ENCODE results near the gene CD79B. TPM values are rescaled to one million over a fixed set of nuclear protein-coding genes. Genes with fewer than 3 reads are reported as not detected.

CD79B gene
- total RNA-seq (1 to 10 TPM in 7 of 9 donors, under 1 TPM in 1, not detected in 1; 0.69 to 4.5 (median 2.2) TPM), polyA plus RNA-seq (1 to 10 TPM; 1.7 to 3.0 (median 2.5) TPM)
- long read RNA-seq, donor 1, partial matches to known transcripts, result 0 of 2 reads
- long read RNA-seq, donor 1, other reads (novel, unspliced or antisense), result 0 of 2 reads
- long read RNA-seq, donor 2, result 0 reads
- long read RNA-seq, donor 3, partial matches to known transcripts, result 0 of 1 reads
- long read RNA-seq, donor 3, other reads (novel, unspliced or antisense), result 0 of 1 reads
- long read RNA-seq, donor 4, partial matches to known transcripts, result 2 of 4 reads
- long read RNA-seq, donor 4, other reads (novel, unspliced or antisense), result 0 of 4 reads
- long read RNA-seq, donor 5, partial matches to known transcripts, result 0 of 3 reads
- long read RNA-seq, donor 5, other reads (novel, unspliced or antisense), result 0 of 3 reads
- long read RNA-seq, donor 6, partial matches to known transcripts, result 1 of 1 reads
- long read RNA-seq, donor 6, other reads (novel, unspliced or antisense), result 0 of 1 reads
- long read RNA-seq, donor 7, result 0 reads
- long read RNA-seq, donor 8, partial matches to known transcripts, result 0 of 4 reads
- long read RNA-seq, donor 8, other reads (novel, unspliced or antisense), result 0 of 4 reads
- long read RNA-seq, donor 9, partial matches to known transcripts, result 0 of 1 reads
- long read RNA-seq, donor 9, other reads (novel, unspliced or antisense), result 0 of 1 reads
- long read RNA-seq, donor 10, partial matches to known transcripts, result 0 of 1 reads
- long read RNA-seq, donor 10, other reads (novel, unspliced or antisense), result 0 of 1 reads

DNA sequence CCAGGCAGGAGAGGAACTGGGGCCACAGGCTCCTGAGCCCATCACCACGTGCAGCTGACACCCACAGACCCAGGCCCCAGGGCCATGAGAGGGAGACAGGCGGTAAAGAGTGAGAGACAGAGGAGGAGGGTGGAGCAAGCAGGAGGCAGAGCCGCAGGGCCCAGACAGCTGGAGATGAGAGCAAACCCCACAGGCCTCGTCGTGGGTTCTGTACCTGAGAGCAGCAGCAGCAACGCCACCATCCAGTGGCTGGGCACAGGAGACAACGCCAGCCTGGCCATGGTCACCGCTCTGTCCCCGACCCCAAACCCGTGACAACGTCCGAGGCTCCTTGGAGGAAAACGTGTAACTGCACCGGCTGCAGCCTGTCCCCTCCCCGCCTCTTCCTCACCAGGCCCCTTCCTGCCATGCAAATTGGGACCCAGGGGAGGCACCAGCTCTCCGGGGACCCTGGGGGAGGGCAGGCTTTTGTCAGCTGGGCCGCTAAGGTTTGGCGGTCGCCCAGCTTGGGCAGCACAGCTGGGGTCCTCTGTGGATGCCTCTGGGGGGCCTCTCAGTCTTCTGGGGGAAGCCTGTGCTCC, at the start of gene CD79B:
CD79B (minus strand) TSS at position 351 of the 581 bp plus-strand sequence; CDS start at position 281, 70 bp downstream.
- Histone ChIP-seq H3K27me3 (no peaks in the 10 kb centered on the region), H3K4me3 (no peak within 1 kb of the TSS), H3K9me3 (replicated peaks in 1 of 3) (no peaks in the 10 kb centered on the region), H3K36me3 (replicated peaks in 1 of 2) (no peaks in the 10 kb centered on the region), H3K4me1 (replicated peaks in 1 of 2) (no peaks in the 10 kb centered on the region), H3K27ac (peak within 1 kb of the TSS in 1 of 5 donors; percentile 66)
- DNase-seq, result no peak
- intact Hi-C loops (cut with DNase I), result no loop called here
- TF ChIP-seq, protein P1, sequence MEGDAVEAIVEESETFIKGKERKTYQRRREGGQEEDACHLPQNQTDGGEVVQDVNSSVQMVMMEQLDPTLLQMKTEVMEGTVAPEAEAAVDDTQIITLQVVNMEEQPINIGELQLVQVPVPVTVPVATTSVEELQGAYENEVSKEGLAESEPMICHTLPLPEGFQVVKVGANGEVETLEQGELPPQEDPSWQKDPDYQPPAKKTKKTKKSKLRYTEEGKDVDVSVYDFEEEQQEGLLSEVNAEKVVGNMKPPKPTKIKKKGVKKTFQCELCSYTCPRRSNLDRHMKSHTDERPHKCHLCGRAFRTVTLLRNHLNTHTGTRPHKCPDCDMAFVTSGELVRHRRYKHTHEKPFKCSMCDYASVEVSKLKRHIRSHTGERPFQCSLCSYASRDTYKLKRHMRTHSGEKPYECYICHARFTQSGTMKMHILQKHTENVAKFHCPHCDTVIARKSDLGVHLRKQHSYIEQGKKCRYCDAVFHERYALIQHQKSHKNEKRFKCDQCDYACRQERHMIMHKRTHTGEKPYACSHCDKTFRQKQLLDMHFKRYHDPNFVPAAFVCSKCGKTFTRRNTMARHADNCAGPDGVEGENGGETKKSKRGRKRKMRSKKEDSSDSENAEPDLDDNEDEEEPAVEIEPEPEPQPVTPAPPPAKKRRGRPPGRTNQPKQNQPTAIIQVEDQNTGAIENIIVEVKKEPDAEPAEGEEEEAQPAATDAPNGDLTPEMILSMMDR (IDR thresholded peaks at IDR 0.05), result no peak
- TF ChIP-seq POLR2A (IDR thresholded peaks at IDR 0.05), result no peak
- 50 to 69% (median 63%) methylated on average over 7 to 19 of the region's 19 CpGs for WGBS, 4 donors

DNA sequence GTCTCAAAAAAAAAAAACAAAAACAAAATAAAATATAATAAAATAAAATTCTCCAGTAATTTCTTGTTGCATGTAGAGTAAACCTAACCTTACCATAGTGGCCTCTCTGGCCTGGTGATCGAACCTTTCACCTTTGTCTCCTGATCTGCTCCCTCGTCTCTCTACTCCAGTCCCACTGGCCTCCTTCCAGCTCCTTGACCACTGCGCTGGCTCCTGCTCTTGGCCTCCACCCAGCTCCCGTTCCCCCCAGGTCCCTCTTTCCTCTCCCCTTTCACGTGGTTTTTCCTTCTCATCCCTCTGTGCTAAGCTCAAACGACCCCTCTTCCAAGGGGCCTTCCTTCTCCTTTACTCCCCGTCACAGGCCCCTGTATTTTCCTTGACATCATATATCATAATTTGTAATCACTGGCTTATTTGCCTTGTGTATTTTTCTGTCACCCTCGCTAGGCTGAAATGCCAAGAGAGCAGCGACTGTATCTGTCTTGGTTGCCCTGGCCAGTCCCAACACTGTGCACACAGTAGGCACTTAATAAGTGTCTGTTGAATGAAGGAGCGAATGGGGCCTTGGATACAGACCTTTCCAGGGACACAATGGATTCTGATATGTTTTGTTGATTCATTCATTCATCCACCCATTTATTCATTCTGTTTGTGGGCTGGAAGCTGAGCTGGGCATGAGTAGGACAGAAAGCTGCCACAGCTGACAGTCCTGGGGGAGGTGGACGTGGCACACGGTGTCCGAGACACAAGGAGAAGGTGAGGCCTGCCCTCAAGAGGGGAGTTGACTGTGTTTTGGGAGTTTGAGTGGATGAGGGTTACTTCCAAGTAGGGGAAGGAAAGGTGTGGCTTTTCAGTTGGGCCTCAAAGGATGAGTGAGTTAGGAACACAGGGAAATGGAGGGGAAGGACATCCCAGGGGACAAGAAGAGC, 46.4 kb upstream of the CD79B start:
- no peak for TF ChIP-seq POLR2A (IDR thresholded peaks at IDR 0.05)
- TF ChIP-seq, protein P1 (IDR thresholded peaks at IDR 0.05), result no peak
- peak in 1 of 7 donors; percentile 16 for DNase-seq
- no peaks in the 10 kb centered on the region for H3K27me3 ChIP-seq
- no peak overlapping the region for H3K4me3 ChIP-seq
- intact Hi-C loops (cut with DNase I), result no loop called here
- 75 to 80% (median 78%) methylated on average over 13 of the region's 13 CpGs for WGBS, 4 donors
- H3K27ac ChIP-seq, result no peak overlapping the region
- no peaks in the 10 kb centered on the region for H3K9me3 ChIP-seq (replicated peaks in 1 of 3)
- no peaks in the 10 kb centered on the region for H3K4me1 ChIP-seq (replicated peaks in 1 of 2)
- H3K36me3 ChIP-seq (replicated peaks in 1 of 2), result no peaks in the 10 kb centered on the region

DNA sequence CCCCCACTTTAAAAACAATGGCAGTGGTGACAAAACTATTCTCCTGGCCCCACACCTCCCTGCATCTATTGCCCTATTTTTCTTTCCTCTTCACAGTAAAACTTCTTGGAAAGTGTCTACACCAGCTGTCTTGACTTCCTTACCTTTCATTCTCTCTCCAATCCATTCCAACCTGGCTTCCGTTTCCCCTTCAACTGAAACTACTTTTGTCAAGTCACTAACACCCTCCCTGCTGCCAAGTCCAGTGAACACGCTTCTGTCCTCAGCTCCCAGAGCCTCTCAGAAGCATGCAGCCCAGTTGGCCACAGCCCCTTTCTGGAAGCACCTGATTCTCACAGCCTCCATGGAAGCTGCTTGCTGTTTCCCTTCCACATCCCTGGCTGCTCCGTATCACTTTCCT, 44.6 kb upstream of the CD79B start:
- Histone ChIP-seq H3K27ac (no peak overlapping the region), H3K27me3 (no peaks in the 10 kb centered on the region), H3K4me1 (replicated peaks in 1 of 2) (no peaks in the 10 kb centered on the region), H3K4me3 (no peak overlapping the region), H3K9me3 (replicated peaks in 1 of 3) (no peaks in the 10 kb centered on the region), H3K36me3 (replicated peaks in 1 of 2) (no peaks in the 10 kb centered on the region)
- TF ChIP-seq, protein P1 (IDR thresholded peaks at IDR 0.05), result no peak
- TF ChIP-seq POLR2A (IDR thresholded peaks at IDR 0.05), result no peak
- intact Hi-C loops (cut with DNase I), result no loop called here
- no peak for DNase-seq
- WGBS, 4 donors, result 67 to 76% (median 70%) methylated on average over 3 of the region's 3 CpGs
